ENCODE results near the gene INAVA. TPM values are rescaled to one million over a fixed set of nuclear protein-coding genes. Genes with fewer than 3 reads are reported as not detected.

The INAVA gene
- total RNA-seq, 1 experiment from 2014 or later: 36.8 TPM

DNA sequence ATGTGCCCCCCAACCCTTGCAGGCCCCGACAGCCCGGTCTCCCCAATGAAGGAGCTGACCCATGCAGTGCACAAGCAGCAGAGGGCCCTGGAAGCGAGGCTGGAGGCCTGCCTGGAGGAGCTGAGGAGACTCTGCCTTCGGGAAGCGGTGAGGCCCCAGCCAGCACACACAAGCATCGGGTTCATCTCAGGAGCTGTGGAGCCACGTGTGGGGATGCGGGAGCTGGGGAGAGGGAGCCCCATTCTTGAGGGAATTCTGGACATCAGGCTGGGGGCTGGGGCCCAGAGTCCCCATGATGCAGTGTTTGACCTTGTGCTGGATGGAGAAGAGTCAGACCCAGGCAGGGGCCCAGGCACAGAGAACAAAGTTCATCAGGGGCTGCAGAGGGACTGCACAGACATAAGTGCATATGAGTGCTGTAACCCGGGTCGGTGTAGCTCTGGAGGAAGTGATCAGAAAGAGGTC is 4.8 kb downstream of the INAVA start:
- no CpG with 5 or more reads among the region's 10 CpGs for WGBS (ENCODE audit: extremely low coverage, insufficient read length, low lambda C conversion rate)
- no peak overlapping the region for H3K18ac ChIP-seq (ENCODE audit: insufficient read length, low read depth, low read length)
- no peak overlapping the region for H2BK12ac ChIP-seq (ENCODE audit: insufficient read length, low read depth, low read length)
- Mint-ChIP-seq H3K4me1 (peaks cover 26 to 33% of the 10 kb centered on the region in 2 experiments), H3K27me3 (ENCODE audit: low read depth) (no peaks in the 10 kb centered on the region), H3K9me3 (no peaks in the 10 kb centered on the region; a peak in 1 of 5 replicates), H3K27ac (peak overlapping the region in 1 of 3 experiments; percentile 71; a peak in 1 of 7 replicates), H3K36me3 (ENCODE audit: insufficient read depth in 1 of 3, low read depth in 3 of 3) (peaks cover 28 to 59% (median 52%) of the 10 kb centered on the region in 3 experiments; a peak in 6 of 7 replicates), H3K4me3 (no peak overlapping the region)
- H3K23ac ChIP-seq (ENCODE audit: insufficient read length, low read depth, low read length): no peak overlapping the region
- no peak for DNase-seq
- H3K14ac ChIP-seq (ENCODE audit: insufficient read depth, low read length): no peak overlapping the region
- no peak overlapping the region for H4K91ac ChIP-seq (ENCODE audit: insufficient read length, low read depth, low read length)
- H2BK20ac ChIP-seq (ENCODE audit: low read depth, low read length, poor library complexity, severe bottlenecking): no peak overlapping the region
- no peak overlapping the region for H2BK120ac ChIP-seq (ENCODE audit: low read depth, low read length, poor library complexity, severe bottlenecking)
- no peak overlapping the region for H3K4ac ChIP-seq (ENCODE audit: low read depth, low read length)
- H3K9ac ChIP-seq (ENCODE audit: extremely low read depth, insufficient read length, low read length): no peak overlapping the region
- H2BK15ac ChIP-seq (ENCODE audit: low read depth, low read length): no peak overlapping the region
- H4K8ac ChIP-seq (replicated peaks; ENCODE audit: insufficient read length, low read depth, low read length): no peak overlapping the region
- H3K4me1 ChIP-seq (ENCODE audit: insufficient read depth, low read length): peaks cover 5% of the 10 kb centered on the region; the same call in 1 of the 2 replicates
- H4K20me1 ChIP-seq (ENCODE audit: control insufficient read depth, insufficient read depth, insufficient read length): peaks cover 2% of the 10 kb centered on the region
- H2AK5ac ChIP-seq (ENCODE audit: insufficient read length, low read length): no peak overlapping the region
- TF ChIP-seq, protein P1, sequence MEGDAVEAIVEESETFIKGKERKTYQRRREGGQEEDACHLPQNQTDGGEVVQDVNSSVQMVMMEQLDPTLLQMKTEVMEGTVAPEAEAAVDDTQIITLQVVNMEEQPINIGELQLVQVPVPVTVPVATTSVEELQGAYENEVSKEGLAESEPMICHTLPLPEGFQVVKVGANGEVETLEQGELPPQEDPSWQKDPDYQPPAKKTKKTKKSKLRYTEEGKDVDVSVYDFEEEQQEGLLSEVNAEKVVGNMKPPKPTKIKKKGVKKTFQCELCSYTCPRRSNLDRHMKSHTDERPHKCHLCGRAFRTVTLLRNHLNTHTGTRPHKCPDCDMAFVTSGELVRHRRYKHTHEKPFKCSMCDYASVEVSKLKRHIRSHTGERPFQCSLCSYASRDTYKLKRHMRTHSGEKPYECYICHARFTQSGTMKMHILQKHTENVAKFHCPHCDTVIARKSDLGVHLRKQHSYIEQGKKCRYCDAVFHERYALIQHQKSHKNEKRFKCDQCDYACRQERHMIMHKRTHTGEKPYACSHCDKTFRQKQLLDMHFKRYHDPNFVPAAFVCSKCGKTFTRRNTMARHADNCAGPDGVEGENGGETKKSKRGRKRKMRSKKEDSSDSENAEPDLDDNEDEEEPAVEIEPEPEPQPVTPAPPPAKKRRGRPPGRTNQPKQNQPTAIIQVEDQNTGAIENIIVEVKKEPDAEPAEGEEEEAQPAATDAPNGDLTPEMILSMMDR (conservative IDR thresholded peaks at IDR 0.05): no peak
- H4K5ac ChIP-seq (ENCODE audit: insufficient read length, low read depth, low read length): no peak overlapping the region
- H3K23me2 ChIP-seq (ENCODE audit: insufficient read length, low read depth, low read length, poor library complexity, severe bottlenecking): no peaks in the 10 kb centered on the region
- peaks cover 7% of the 10 kb centered on the region for H3K79me1 ChIP-seq (ENCODE audit: insufficient read depth, low read depth, low read length, poor library complexity, severe bottlenecking)
- H3K27ac ChIP-seq (ENCODE audit: insufficient read length, low read depth, low read length): no peak overlapping the region
- H2AFZ ChIP-seq (ENCODE audit: low read length): no peak overlapping the region
- H3T11ph ChIP-seq (ENCODE audit: low read length): no peak overlapping the region
- H3K4me2 ChIP-seq (ENCODE audit: insufficient read depth, insufficient read length, low read length): no peak overlapping the region
- no peaks in the 10 kb centered on the region for H3K9me3 ChIP-seq (ENCODE audit: control insufficient read depth, low read depth, low read length)
- H3K27me3 ChIP-seq (ENCODE audit: insufficient read depth, low read length): no peaks in the 10 kb centered on the region
- no peak overlapping the region for H2BK5ac ChIP-seq (ENCODE audit: insufficient read length, low read length)
- H3K79me2 ChIP-seq (ENCODE audit: insufficient read depth, low read length): peaks cover 11% of the 10 kb centered on the region; the same call in 1 of the 2 replicates
- no peak overlapping the region for H3K56ac ChIP-seq (ENCODE audit: insufficient read length, low read depth, low read length)

Measured in H9 (cell line).